HEK293 (cell line): Measurements from ENCODE around the gene GLRA3.

ENCODE experiments used
- CTCF ChIA-PET: fragments of 350-600 bp; formaldehyde crosslinking; extraction: SDS; loops from one replicate; lab custom pipeline; 2021; ENCODE audit warnings: antibody characterized with exemption; lab: Yijun Ruan, JAX
- POLR2A ChIA-PET: fragments of 300-600 bp; formaldehyde crosslinking; extraction: SDS; loops from one replicate; lab custom pipeline; 2020; ENCODE audit warnings: antibody characterized with exemption, inconsistent platforms; lab: Yijun Ruan, JAX
- H3K27ac ChIP-seq: fragments of 200-500 bp; sonication (Bioruptor generic); 2 replicates; pipeline ENCODE4 v1.5.1; 2014; ENCODE audit warnings: low read depth, low read length, control low read depth, inconsistent platforms; ENCODE audit errors: extremely low read depth
- H3K36me3 ChIP-seq, 2 experiments: fragments of 200-500 bp in 1 of 2; sonication (Bioruptor generic) in 1 of 2; 1 replicate in 1 of 2; 2 replicates in 1 of 2; pipeline ENCODE4 v1.5.1; 2014 to 2017; ENCODE audit warnings: inconsistent platforms in 2 of 2, low read length in 2 of 2; ENCODE audit not compliant: control insufficient read depth in 2 of 2, insufficient read depth in 1 of 2
- H3K4me1 ChIP-seq: fragments of 200-500 bp; sonication (Bioruptor generic); 2 replicates; pipeline ENCODE4 v1.5.1; 2014; ENCODE audit warnings: mild to moderate bottlenecking, low read length, inconsistent platforms; ENCODE audit not compliant: control insufficient read depth, insufficient read depth
- H3K4me3 ChIP-seq: 2 replicates; pipeline ENCODE4 v1.5.1; 2011; ENCODE audit warnings: low read depth, mild to moderate bottlenecking, control low read depth, low read length, moderate library complexity
- H3K9me3 ChIP-seq: fragments of 200-500 bp; sonication (Bioruptor generic); 2 replicates; pipeline ENCODE4 v1.5.1; 2014; ENCODE audit warnings: low read depth, low read length, inconsistent platforms; ENCODE audit not compliant: control insufficient read depth, insufficient read depth
- BCL11B ChIP-seq: fragments of 450-650 bp; formaldehyde crosslinking; IDR thresholded peaks from 2 replicates; pipeline ENCODE4 v1.5.1; 2016; ENCODE audit warnings: low read depth, missing biosample characterization, missing genetic modification characterization
- GLI4 ChIP-seq: fragments of 450-650 bp; formaldehyde crosslinking; IDR thresholded peaks from 2 replicates; pipeline ENCODE4 v1.5.1; 2016; ENCODE audit warnings: missing biosample characterization, missing genetic modification characterization
- GLIS2 ChIP-seq: fragments of 450-650 bp; formaldehyde crosslinking; IDR thresholded peaks from 2 replicates; pipeline ENCODE4 v1.5.1; 2016; ENCODE audit warnings: missing biosample characterization, missing genetic modification characterization
- IKZF3 ChIP-seq: fragments of 450-650 bp; IDR thresholded peaks from 2 replicates; pipeline ENCODE4 v1.5.0; 2018; ENCODE audit warnings: missing biosample characterization, mild to moderate bottlenecking, missing genetic modification characterization, moderate library complexity
- KLF10 ChIP-seq: fragments of 450-650 bp; IDR thresholded peaks from 2 replicates; pipeline ENCODE4 v1.5.1; 2018; ENCODE audit warnings: missing biosample characterization, mild to moderate bottlenecking, missing genetic modification characterization
- KLF8 ChIP-seq: fragments of 450-650 bp; formaldehyde crosslinking; IDR thresholded peaks from 2 replicates; pipeline ENCODE4 v1.5.1; 2016; ENCODE audit warnings: missing biosample characterization, missing genetic modification characterization
- MEIS1 ChIP-seq: sonication (generic); formaldehyde crosslinking; IDR thresholded peaks from 2 replicates; pipeline ENCODE4 v1.8.1; 2022; ENCODE audit warnings: missing genetic modification reagents, mild to moderate bottlenecking, borderline replicate concordance
- OSR2 ChIP-seq: fragments of 450-650 bp; formaldehyde crosslinking; IDR thresholded peaks from 2 replicates; pipeline ENCODE4 v1.5.1; 2016; ENCODE audit warnings: missing biosample characterization, missing genetic modification characterization
- PRDM1 ChIP-seq: fragments of 450-650 bp; formaldehyde crosslinking; IDR thresholded peaks from 2 replicates; pipeline ENCODE4; 2016; ENCODE audit warnings: missing biosample characterization, missing genetic modification characterization
- RBAK ChIP-seq: fragments of 450-650 bp; formaldehyde crosslinking; IDR thresholded peaks from 2 replicates; pipeline ENCODE4 v1.5.1; 2016; ENCODE audit warnings: missing biosample characterization, missing genetic modification characterization
- SCRT2 ChIP-seq: fragments of 450-650 bp; formaldehyde crosslinking; IDR thresholded peaks from 2 replicates; pipeline ENCODE4 v1.5.1; 2016; ENCODE audit warnings: missing biosample characterization, missing genetic modification characterization
- SP7 ChIP-seq: fragments of 450-650 bp; formaldehyde crosslinking; IDR thresholded peaks from 2 replicates; pipeline ENCODE4 v1.5.1; 2016; ENCODE audit warnings: missing biosample characterization, missing genetic modification characterization
- YY1 ChIP-seq: fragments of 450-650 bp; formaldehyde crosslinking; IDR thresholded peaks from 2 replicates; pipeline ENCODE4 v1.5.1; 2018; ENCODE audit warnings: missing biosample characterization, missing genetic modification characterization
- ZBTB1 ChIP-seq: fragments of 450-650 bp; formaldehyde crosslinking; IDR thresholded peaks from 2 replicates; pipeline ENCODE4 v1.5.1; 2016; ENCODE audit warnings: missing biosample characterization, missing genetic modification characterization
- ZFP37 ChIP-seq: fragments of 450-650 bp; formaldehyde crosslinking; IDR thresholded peaks from 2 replicates; pipeline ENCODE4 v1.5.1; 2016; ENCODE audit warnings: missing biosample characterization, missing genetic modification characterization
- ZNF114 ChIP-seq: fragments of 450-650 bp; formaldehyde crosslinking; IDR thresholded peaks from 2 replicates; pipeline ENCODE4 v1.5.0; 2017; ENCODE audit warnings: missing biosample characterization, missing genetic modification characterization
- ZNF202 ChIP-seq: fragments of 450-650 bp; formaldehyde crosslinking; IDR thresholded peaks from 2 replicates; pipeline ENCODE4 v1.5.1; 2016; ENCODE audit warnings: missing biosample characterization, missing genetic modification characterization, borderline replicate concordance
- ZNF214 ChIP-seq: fragments of 450-650 bp; formaldehyde crosslinking; IDR thresholded peaks from 2 replicates; pipeline ENCODE4 v1.5.1; 2017; ENCODE audit warnings: missing biosample characterization, mild to moderate bottlenecking, missing genetic modification characterization, borderline replicate concordance
- ZNF223 ChIP-seq: fragments of 450-650 bp; formaldehyde crosslinking; IDR thresholded peaks from 2 replicates; pipeline ENCODE4 v1.5.1; 2016; ENCODE audit warnings: missing biosample characterization, missing genetic modification characterization
- ZNF248 ChIP-seq: fragments of 450-650 bp; formaldehyde crosslinking; IDR thresholded peaks from 2 replicates; pipeline ENCODE4 v1.5.1; 2017; ENCODE audit warnings: missing biosample characterization, missing genetic modification characterization
- ZNF266 ChIP-seq: fragments of 450-650 bp; formaldehyde crosslinking; IDR thresholded peaks from 2 replicates; pipeline ENCODE4 v1.5.1; 2016; ENCODE audit warnings: missing biosample characterization, missing genetic modification characterization, low read depth
- ZNF280D ChIP-seq: fragments of 450-650 bp; formaldehyde crosslinking; IDR thresholded peaks from 2 replicates; pipeline ENCODE4 v1.5.1; 2016; ENCODE audit warnings: missing biosample characterization, missing genetic modification characterization
- ZNF302 ChIP-seq: fragments of 450-650 bp; formaldehyde crosslinking; IDR thresholded peaks from 2 replicates; pipeline ENCODE4 v1.5.1; 2016; ENCODE audit warnings: missing biosample characterization, missing genetic modification characterization, low read depth
- ZNF335 ChIP-seq: fragments of 450-650 bp; formaldehyde crosslinking; conservative IDR thresholded peaks from 2 replicates; pipeline ENCODE4 v1.5.1; 2016; ENCODE audit warnings: missing biosample characterization, missing genetic modification characterization
- ZNF391 ChIP-seq: fragments of 450-650 bp; formaldehyde crosslinking; IDR thresholded peaks from 2 replicates; pipeline ENCODE4 v1.5.1; 2016; ENCODE audit warnings: low read depth, missing biosample characterization, missing genetic modification characterization, borderline replicate concordance
- ZNF530 ChIP-seq: fragments of 450-650 bp; formaldehyde crosslinking; IDR thresholded peaks from 2 replicates; pipeline ENCODE4 v1.5.1; 2016; ENCODE audit warnings: low read depth, missing biosample characterization, missing genetic modification characterization
- ZNF549 ChIP-seq: fragments of 450-650 bp; IDR thresholded peaks from 2 replicates; pipeline ENCODE4 v1.5.1; 2018; ENCODE audit warnings: missing biosample characterization, missing genetic modification characterization, mild to moderate bottlenecking, inconsistent platforms, moderate library complexity
- ZNF580 ChIP-seq: fragments of 450-650 bp; formaldehyde crosslinking; IDR thresholded peaks from 2 replicates; pipeline ENCODE4 v1.5.1; 2016; ENCODE audit warnings: missing biosample characterization, missing genetic modification characterization
- ZNF623 ChIP-seq: fragments of 450-650 bp; formaldehyde crosslinking; IDR thresholded peaks from 2 replicates; pipeline ENCODE4 v1.5.1; 2016; ENCODE audit warnings: missing biosample characterization, missing genetic modification characterization
- ZNF660 ChIP-seq: fragments of 450-650 bp; IDR thresholded peaks from 2 replicates; pipeline ENCODE4 v1.5.1; 2018; ENCODE audit warnings: missing biosample characterization, mild to moderate bottlenecking, missing genetic modification characterization
- ZNF692 ChIP-seq: fragments of 450-650 bp; formaldehyde crosslinking; IDR thresholded peaks from 2 replicates; pipeline ENCODE4 v1.5.1; 2016; ENCODE audit warnings: missing biosample characterization, missing genetic modification characterization
- ZNF747 ChIP-seq: fragments of 450-650 bp; formaldehyde crosslinking; IDR thresholded peaks from 2 replicates; pipeline ENCODE4 v1.5.1; 2016; ENCODE audit warnings: missing biosample characterization, missing genetic modification characterization
- ZSCAN16 ChIP-seq: fragments of 450-650 bp; formaldehyde crosslinking; IDR thresholded peaks from 2 replicates; pipeline ENCODE4 v1.5.1; 2016; ENCODE audit warnings: missing biosample characterization, missing genetic modification characterization
- ZSCAN4 ChIP-seq: fragments of 450-650 bp; formaldehyde crosslinking; IDR thresholded peaks from 2 replicates; pipeline ENCODE4 v1.5.1; 2017; ENCODE audit warnings: missing biosample characterization, missing genetic modification characterization

GLRA3 gene

GRCh38 chr4:174697202-174697601, 131.8 kb downstream of the GLRA3 start:
- Histone ChIP-seq H3K4me3 (no peak overlapping the region), H3K9me3 (no peaks in the 10 kb centered on the region), H3K27ac (no peak overlapping the region), H3K4me1 (no peaks in the 10 kb centered on the region), H3K36me3 (no peaks in the 10 kb centered on the region)
- TF ChIP-seq KLF8 (tag by site-specific recombination), result no peak
- TF ChIP-seq ZNF747, result no peak
- TF ChIP-seq OSR2 (tag by site-specific recombination), result no peak
- no peak for TF ChIP-seq IKZF3
- no peak for TF ChIP-seq BCL11B
- no peak for TF ChIP-seq MEIS1 (CRISPR knock-in tag)
- TF ChIP-seq ZFP37 (tag by site-specific recombination), result no peak
- TF ChIP-seq ZNF692 (tag by site-specific recombination), result no peak
- TF ChIP-seq PRDM1 (tag by site-specific recombination), result no peak
- TF ChIP-seq ZNF223 (tag by site-specific recombination), result no peak
- no peak for TF ChIP-seq ZNF335 (tag by site-specific recombination)
- TF ChIP-seq ZNF302, result no peak
- TF ChIP-seq ZNF660, result no peak
- TF ChIP-seq RBAK (tag by site-specific recombination), result no peak
- no peak for TF ChIP-seq ZNF530 (tag by site-specific recombination)
- TF ChIP-seq YY1 (tag by site-specific recombination), result no peak
- no peak for TF ChIP-seq ZBTB1 (tag by site-specific recombination)
- POLR2A ChIA-PET, result no interaction called here
- CTCF ChIA-PET, result no interaction called here

- POLR2A ChIA-PET, result no interaction called here
- no peaks in the 10 kb centered on the region for H3K36me3 ChIP-seq
- no peak overlapping the region for H3K4me3 ChIP-seq
- H3K4me1 ChIP-seq, result no peaks in the 10 kb centered on the region
- CTCF ChIA-PET, result no interaction called here
- H3K27ac ChIP-seq, result no peak overlapping the region
- H3K9me3 ChIP-seq, result no peaks in the 10 kb centered on the region
- TF ChIP-seq ZNF623 (tag by site-specific recombination), result no peak
- no peak for TF ChIP-seq ZNF391
- TF ChIP-seq GLI4, result no peak
- no peak for TF ChIP-seq GLIS2 (tag by site-specific recombination)
- no peak for TF ChIP-seq ZNF214 (tag by site-specific recombination)
- no peak for TF ChIP-seq SP7
- TF ChIP-seq SCRT2, result no peak
- TF ChIP-seq ZNF549 (tag by site-specific recombination), result no peak
- TF ChIP-seq KLF10 (tag by site-specific recombination), result no peak
- no peak for TF ChIP-seq ZNF114 (tag by site-specific recombination)
- TF ChIP-seq ZNF202 (tag by site-specific recombination), result no peak
- TF ChIP-seq ZNF248 (tag by site-specific recombination), result no peak
- TF ChIP-seq ZNF580 (tag by site-specific recombination), result no peak
- TF ChIP-seq ZNF280D (tag by site-specific recombination), result no peak
- TF ChIP-seq ZNF266 (tag by site-specific recombination), result no peak
- TF ChIP-seq ZSCAN16 (tag by site-specific recombination), result no peak
- TF ChIP-seq ZSCAN4 (tag by site-specific recombination), result no peak
Observed at GRCh38 chr4:174696657-174697056, 132.4 kb downstream of the GLRA3 start.
